WTC11 (cell line): ENCODE measurements around the gene C2orf76. TPM values are rescaled to one million over a fixed set of nuclear protein-coding genes. Genes with fewer than 3 reads are reported as not detected.

Source experiments
- ATAC-seq: fragments of 200-7000 bp; cut with Tn5 transposase; 2 replicates; pipeline ENCODE4 v1.10.0; 2021; ENCODE audit warnings: mild to moderate bottlenecking, moderate library complexity
- CTCF ChIA-PET: fragments of 300-600 bp; sonication (Branson Sonifier 250); formaldehyde crosslinking; loops from one replicate; lab custom pipeline; 2021; ENCODE audit warnings: antibody characterized with exemption; lab: Charles Lee
- POLR2A ChIA-PET: fragments of 350-600 bp; sonication (Branson Sonifier 250); formaldehyde crosslinking; loops from one replicate; lab custom pipeline; 2021; ENCODE audit warnings: antibody characterized with exemption; lab: Charles Lee
- DNase-seq: peaks from one replicate; pipeline ENCODE4 v3.0.0; 2021; ENCODE audit warnings: low spot score
- H3K27ac Mint-ChIP-seq: 2 replicates; pipeline ENCODE4 v1.8.0; 2021; ENCODE audit warnings: mixed read lengths
- H3K27me3 Mint-ChIP-seq: 2 replicates; pipeline ENCODE4 v1.8.0; 2021; ENCODE audit warnings: low read depth, mild to moderate bottlenecking, moderate library complexity, mixed read lengths
- H3K36me3 Mint-ChIP-seq: 2 replicates; pipeline ENCODE4 v1.8.0; 2021; ENCODE audit warnings: mixed read lengths
- H3K4me1 Mint-ChIP-seq: 2 replicates; pipeline ENCODE4 v1.8.0; 2022; ENCODE audit warnings: mixed read lengths
- H3K4me3 Mint-ChIP-seq: 2 replicates; pipeline ENCODE4 v1.8.0; 2021; ENCODE audit warnings: mild to moderate bottlenecking, moderate library complexity, mixed read lengths
- H3K9me3 Mint-ChIP-seq: 2 replicates; pipeline ENCODE4 v1.8.0; 2021; ENCODE audit warnings: mixed read lengths
- ATF3 ChIP-seq: sonication (generic); formaldehyde crosslinking; conservative IDR thresholded peaks from 2 replicates; pipeline ENCODE4 v1.8.1; 2022; ENCODE audit warnings: mild to moderate bottlenecking, missing genetic modification reagents
- CBFB ChIP-seq: sonication (generic); formaldehyde crosslinking; IDR thresholded peaks from 2 replicates; pipeline ENCODE4 v1.8.1; 2022; ENCODE audit warnings: mild to moderate bottlenecking, low read depth, missing genetic modification reagents
- CTCF ChIP-seq: fragments of 200-600 bp; IDR thresholded peaks from 2 replicates; pipeline ENCODE4 v1.8.0; 2022; ENCODE audit warnings: antibody characterized with exemption
- KAT7 ChIP-seq: sonication (generic); formaldehyde crosslinking; IDR thresholded peaks from 2 replicates; pipeline ENCODE4 v1.8.1; 2023; ENCODE audit warnings: missing genetic modification reagents, mild to moderate bottlenecking, borderline replicate concordance
- TP53 ChIP-seq: sonication (generic); formaldehyde crosslinking; IDR thresholded peaks from 2 replicates; pipeline ENCODE4 v1.8.1; 2023; ENCODE audit warnings: mild to moderate bottlenecking, missing genetic modification reagents
- ZNF532 ChIP-seq: fragments of 250-450 bp; sonication (Bioruptor Pico); IDR thresholded peaks from 2 replicates; pipeline ENCODE4 v1.9.0; 2021; ENCODE audit warnings: mild to moderate bottlenecking, borderline replicate concordance
- total RNA-seq: library from RNA; stranded (reverse); gene quantifications from 3 replicates; pipeline ENCODE4 v1.2.3, GENCODE V29; 2021

Gene C2orf76
- total RNA-seq, 1 experiment from 2014 or later = 4.4 TPM

- Mint-ChIP-seq H3K27me3 (no peaks in the 10 kb centered on the region), H3K4me1 (peaks cover 40% of the 10 kb centered on the region), H3K9me3 (no peaks in the 10 kb centered on the region), H3K27ac (no peak overlapping the region), H3K36me3 (peaks cover 27% of the 10 kb centered on the region), H3K4me3 (no peak overlapping the region)
- TF ChIP-seq TP53 (CRISPR knock-in tag) (no peak), CTCF (no peak), ATF3 (CRISPR knock-in tag) (no peak), ZNF532 (CRISPR knock-in tag) (no peak), CBFB (CRISPR knock-in tag) (no peak), KAT7 (CRISPR knock-in tag) (no peak)
- ATAC-seq = no peak
- DNase-seq = no peak
- ChIA-PET CTCF (interaction anchor here (0.6 to 1.5 kb wide), 2 partner anchors 12 to 58 kb away, joined by 3 to 4 read pairs; no protein-coding TSS in a partner anchor), POLR2A (no interaction called here)
These were observed 113.4 kb downstream of the C2orf76 start for GRCh38 chr2:119253114-119253702.

Other genes starting within 250 kb of the C2orf76 start
- 0.55 to 1.0 TPM (median 0.71 TPM) in 3 replicates for gene C1QL2, start 208.1 kb downstream of the C2orf76 start, total RNA-seq
- gene STEAP3, start 143.0 kb downstream of the C2orf76 start, total RNA-seq = 20.5 to 24.0 TPM (median 21.4 TPM) in 3 replicates
- 146 to 158 TPM (median 150 TPM) in 3 replicates for gene DBI, start 143 bp upstream of the C2orf76 start, total RNA-seq
- 7.6 to 9.6 TPM (median 8.5 TPM) in 3 replicates for gene TMEM37, start 65.0 kb upstream of the C2orf76 start, total RNA-seq
- gene SCTR, start 157.6 kb upstream of the C2orf76 start, total RNA-seq = 0.09 to 0.18 TPM in 2 of 3 replicates, not detected in the other
- gene CFAP221, start 177.6 kb upstream of the C2orf76 start, total RNA-seq = 0.14 to 0.94 TPM (median 0.35 TPM) in 3 replicates